GM23338 (cell line): ENCODE results near the gene RPAP2.

Experiments used
- CTCF ChIP-seq, 2 experiments: fragments of 200-600 bp in 1 of 2; sonication (generic) in 1 of 2; conservative IDR thresholded peaks; 2 replicates each; pipeline versions ENCODE4 v1.5.1 to v1.6.1; 2016 to 2017; ENCODE audit warnings: antibody characterized with exemption in 2 of 2, low read depth in 2 of 2, mild to moderate bottlenecking in 2 of 2, moderate library complexity in 1 of 2
- EZH2 ChIP-seq: fragments of 200-600 bp; sonication (generic); IDR thresholded peaks from one replicate; pipeline ENCODE4 v1.8.0; 2017; ENCODE audit warnings: antibody characterized with exemption, mild to moderate bottlenecking, low read depth; ENCODE audit not compliant: unreplicated experiment

DNA sequence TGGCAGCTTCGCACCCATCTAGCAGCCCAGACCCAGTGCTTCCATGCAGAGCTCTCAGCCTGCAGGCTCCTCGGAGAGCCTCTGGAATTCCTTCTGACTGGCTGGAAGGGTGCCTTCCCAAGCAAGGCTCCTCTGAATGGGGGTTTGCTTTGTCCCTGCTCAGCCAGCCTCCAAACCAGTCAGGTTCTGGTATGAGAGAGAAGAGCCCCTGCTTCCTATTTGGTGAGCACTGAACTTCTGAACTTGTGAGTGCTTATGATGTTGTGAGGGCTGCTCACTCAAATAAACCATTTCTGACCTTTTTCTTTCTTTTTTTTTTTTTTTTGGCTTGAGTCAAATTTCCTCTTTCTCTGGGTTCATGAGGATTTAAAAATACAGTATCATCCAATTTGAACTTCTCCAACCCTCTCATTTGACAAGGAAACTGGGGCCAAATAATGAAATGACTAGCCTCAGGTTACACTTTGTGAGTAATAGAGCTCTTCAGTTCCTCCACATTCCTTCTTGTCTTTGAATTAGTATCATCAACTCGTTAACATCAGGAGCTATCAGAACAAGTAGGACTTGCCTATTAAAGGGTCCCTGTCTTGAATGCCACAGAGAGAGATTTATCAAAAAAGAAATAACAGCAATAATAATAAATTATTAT is 148.3 kb downstream of the RPAP2 start:
- TF ChIP-seq CTCF (conservative IDR thresholded peaks at IDR 0.05; ENCODE audit: low read depth in 2 of 2) (no peak), EZH2 (no peak)
